Measurements from ENCODE around the gene SCMH1. TPM values are rescaled to one million over a fixed set of nuclear protein-coding genes. Genes with fewer than 3 reads are reported as not detected.

The SCMH1 gene
- total and polyA plus RNA-seq, 2 of the 4 experiments (the other 2 are of a cell fraction): 9.0 to 19.4 TPM

GRCh38 chr1:40985161-40985560 is 256.9 kb downstream of the SCMH1 start:
- Histone ChIP-seq H3K36me3 (ENCODE audit: control insufficient read depth, insufficient read depth, low read length) (peaks cover 30% of the 10 kb centered on the region), H4K5ac (ENCODE audit: low read depth, low read length) (no peak overlapping the region; the same call in 1 of the 2 replicates), H2BK15ac (ENCODE audit: low read depth, low read length) (no peak overlapping the region), H3K27me3 (ENCODE audit: control insufficient read depth, insufficient read depth, low read length) (no peaks in the 10 kb centered on the region), H3K9me3 (ENCODE audit: control insufficient read depth, insufficient read depth, low read length) (no peaks in the 10 kb centered on the region), H3K4me1 (ENCODE audit: control insufficient read depth, insufficient read depth, low read length) (peaks cover 25% of the 10 kb centered on the region), H2BK120ac (ENCODE audit: low read depth, low read length) (no peak overlapping the region), H3K14ac (replicated peaks; ENCODE audit: low read depth, low read length) (no peak overlapping the region), H3K56ac (ENCODE audit: extremely low read depth, insufficient read depth, low read length) (no peak overlapping the region), H3K9me1 (ENCODE audit: insufficient read depth, low read length) (peaks cover 12% of the 10 kb centered on the region), H4K8ac (ENCODE audit: low read depth in 2 of 2, low read length in 2 of 2) (peak overlapping the region in 1 of 2 experiments; percentile 22; a peak in 1 of 4 replicates), H3K27ac (ENCODE audit: insufficient read depth, low read length) (no peak overlapping the region), H3K23ac (ENCODE audit: low read depth, low read length) (peak overlapping the region; percentile 26; the same call in 1 of the 2 replicates), H2AK9ac (replicated peaks; ENCODE audit: low read depth, low read length, poor library complexity) (no peak overlapping the region), H3K4me2 (ENCODE audit: low read depth, low read length) (no peak overlapping the region), H2AK5ac (ENCODE audit: low read depth, low read length) (no peak overlapping the region), H4K91ac (ENCODE audit: insufficient read depth, low read depth, low read length) (no peak overlapping the region), H3K18ac (ENCODE audit: low read depth, low read length) (no peak overlapping the region), H2AFZ (replicated peaks; ENCODE audit: low read length, poor library complexity) (no peak overlapping the region), H2BK20ac (ENCODE audit: low read depth, low read length) (no peak overlapping the region), H4K20me1 (ENCODE audit: insufficient read depth, low read length) (peaks cover 39% of the 10 kb centered on the region), H2BK5ac (ENCODE audit: low read depth, low read length, poor library complexity, severe bottlenecking) (peak overlapping the region; percentile 10), H3K79me1 (ENCODE audit: low read depth in 1 of 2, low read length in 2 of 2) (peaks cover 26 to 76% of the 10 kb centered on the region in 2 experiments), H3K9ac (ENCODE audit: low read depth, low read length) (no peak overlapping the region), H3K4me3 (ENCODE audit: insufficient read depth, low read depth, low read length) (no peak overlapping the region), H3K4ac (ENCODE audit: low read depth, low read length) (no peak overlapping the region)
- no TSS peak for BruUV-seq (replicated peaks)
- ATAC-seq (ENCODE audit: low read depth): no peak
- DNase-seq: no peak
- intact Hi-C loops (cut with micrococcal nuclease): no loop called here
- in situ Hi-C loops (cut with MboI; ENCODE audit: low sequenced_read_pairs): no loop called here
- TF ChIP-seq ELK1 (IDR thresholded peaks at IDR 0.05; ENCODE audit: borderline replicate concordance, low read depth, low read length) (no peak), NFE2L2 (IDR thresholded peaks at IDR 0.05; ENCODE audit: low read depth, low read length) (no peak)
- WGBS, 2 experiments (ENCODE audit: extremely low coverage in 2 of 2, insufficient read length in 1 of 2): 40% methylated on average over 3 of the region's 5 CpGs; no CpG with 5 or more reads in 1 of the 2 experiments
- ChIA-PET POLR2A (ENCODE audit: unreplicated experiment) (no interaction called here), CTCF (interaction anchor here (1.2 kb wide), 1 partner anchor 18 kb away, joined by 7 read pairs; no protein-coding TSS in a partner anchor)
- dilution Hi-C loops (cut with HindIII; ENCODE audit: low sequenced_read_pairs, unreplicated experiment): no loop called here

Data from IMR-90 (cell line).